Activated naive CD8-positive, alpha-beta T cell (primary cell): ENCODE data around the gene SCN1B.
"Not testable (repeated sequence)": the region's sequence is repeated elsewhere in the genome, so short reads cannot be mapped to it uniquely, and the experiment has no call there.

Experiments used
- H3K27ac Mint-ChIP-seq: one replicate; pipeline ENCODE4 v1.8.0; 2021; ENCODE audit warnings: mixed read lengths
- H3K27me3 Mint-ChIP-seq: one replicate; pipeline ENCODE4 v1.8.0; 2021; ENCODE audit warnings: mixed read lengths
- H3K36me3 Mint-ChIP-seq: one replicate; pipeline ENCODE4 v1.8.0; 2021; ENCODE audit warnings: mixed read lengths
- H3K4me1 Mint-ChIP-seq: one replicate; pipeline ENCODE4 v1.8.0; 2021; ENCODE audit warnings: low read depth, mixed read lengths
- H3K4me3 Mint-ChIP-seq: one replicate; pipeline ENCODE4 v1.8.0; 2021; ENCODE audit warnings: mild to moderate bottlenecking, mixed read lengths
- H3K9me3 Mint-ChIP-seq: one replicate; pipeline ENCODE4 v1.8.0; 2021; ENCODE audit warnings: low read depth, mixed read lengths

SCN1B gene

DNA sequence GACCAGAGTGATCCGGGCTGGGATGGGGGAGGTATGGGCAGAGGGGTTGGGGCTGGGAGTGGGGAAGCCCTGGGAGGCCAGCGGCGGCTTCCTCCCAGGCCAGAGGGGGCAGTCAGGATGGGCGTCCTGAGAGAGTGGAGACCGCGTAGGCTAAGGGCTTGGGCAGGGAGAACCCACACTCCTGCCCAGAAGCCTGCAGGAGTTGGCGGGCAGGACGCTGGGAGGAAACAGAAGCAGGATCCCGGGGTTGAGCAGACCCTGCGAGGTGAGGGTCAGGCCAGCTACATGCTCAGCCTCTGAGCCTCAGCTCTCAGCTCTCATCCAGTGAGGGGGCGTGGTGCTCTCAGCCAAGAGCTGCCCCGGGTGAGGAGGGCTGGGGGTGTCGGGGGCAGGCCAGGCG is 7.8 kb upstream of the SCN1B start:
- no peaks in the 10 kb centered on the region for H3K27me3 Mint-ChIP-seq
- peaks cover 7% of the 10 kb centered on the region for H3K36me3 Mint-ChIP-seq
- H3K9me3 Mint-ChIP-seq = no peaks in the 10 kb centered on the region
- H3K4me3 Mint-ChIP-seq = no peak overlapping the region
- H3K27ac Mint-ChIP-seq = no peak overlapping the region
- peaks cover 4% of the 10 kb centered on the region for H3K4me1 Mint-ChIP-seq

GRCh38 chr19:35023428-35023827 is 6.8 kb upstream of the SCN1B start:
- Mint-ChIP-seq H3K4me3 (no peak overlapping the region), H3K9me3 (no peaks in the 10 kb centered on the region), H3K27me3 (no peaks in the 10 kb centered on the region), H3K4me1 (peaks cover 3% of the 10 kb centered on the region), H3K36me3 (peaks cover 9% of the 10 kb centered on the region), H3K27ac (no peak overlapping the region)

- Mint-ChIP-seq H3K4me3 (no peak overlapping the region), H3K27me3 (no peaks in the 10 kb centered on the region), H3K27ac (no peak overlapping the region), H3K9me3 (no peaks in the 10 kb centered on the region), H3K36me3 (peaks cover 10% of the 10 kb centered on the region), H3K4me1 (peaks cover 4% of the 10 kb centered on the region)
These were observed 6.2 kb upstream of the SCN1B start for GRCh38 chr19:35024095-35024494.

DNA sequence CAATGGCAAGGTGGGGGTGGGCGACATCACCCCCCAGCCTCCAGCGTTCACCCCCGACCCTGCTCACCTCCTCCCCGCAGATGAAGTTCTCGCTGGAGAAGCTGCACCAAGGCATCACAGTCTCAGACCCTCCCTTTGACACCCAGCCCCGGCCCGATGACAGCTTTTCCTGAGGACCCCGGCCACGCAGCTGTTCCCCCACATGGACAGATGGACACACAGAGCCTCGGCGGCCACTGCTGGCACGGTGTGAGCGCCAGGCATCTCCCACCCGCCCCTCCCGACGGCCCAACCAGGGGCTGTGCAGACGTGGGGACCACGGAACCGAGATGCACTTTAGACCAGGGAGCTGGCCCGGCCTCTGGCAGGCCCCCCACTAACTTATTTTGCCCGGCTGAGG is 4.3 kb upstream of the SCN1B start:
- Mint-ChIP-seq H3K27ac (no peak overlapping the region), H3K4me3 (no peak overlapping the region), H3K9me3 (no peaks in the 10 kb centered on the region), H3K4me1 (peaks cover 4% of the 10 kb centered on the region), H3K27me3 (no peaks in the 10 kb centered on the region), H3K36me3 (peaks cover 4% of the 10 kb centered on the region)

DNA sequence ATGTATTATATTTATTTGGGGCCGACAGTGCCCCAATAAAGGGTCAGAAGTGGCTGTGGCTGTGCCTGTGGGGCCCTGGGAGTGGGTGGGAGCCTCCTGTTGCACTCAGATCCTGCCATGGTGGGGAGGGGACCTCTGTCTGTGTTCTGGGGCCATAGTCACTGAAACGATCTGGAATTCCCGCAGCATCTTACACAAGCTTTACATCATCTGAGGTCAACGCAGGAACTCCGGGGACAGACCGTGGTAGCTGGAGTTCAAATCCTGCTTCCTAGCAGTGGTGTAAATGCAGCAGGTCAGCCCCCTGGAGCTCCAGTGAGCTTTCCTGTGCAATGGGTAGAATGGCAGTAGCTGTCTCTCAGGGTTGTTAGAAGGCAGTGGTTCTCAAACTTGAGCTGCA is 3.9 kb upstream of the SCN1B start:
- Mint-ChIP-seq H3K4me3 (no peak overlapping the region), H3K9me3 (no peaks in the 10 kb centered on the region), H3K27me3 (peaks cover 4% of the 10 kb centered on the region), H3K4me1 (peaks cover 7% of the 10 kb centered on the region), H3K36me3 (peaks cover 3% of the 10 kb centered on the region), H3K27ac (no peak overlapping the region)

- H3K9me3 Mint-ChIP-seq = no peaks in the 10 kb centered on the region
- no peak overlapping the region for H3K27ac Mint-ChIP-seq
- no peak overlapping the region for H3K4me3 Mint-ChIP-seq
- H3K27me3 Mint-ChIP-seq = peaks cover 4% of the 10 kb centered on the region
- peaks cover 8% of the 10 kb centered on the region for H3K4me1 Mint-ChIP-seq
- peaks cover 3% of the 10 kb centered on the region for H3K36me3 Mint-ChIP-seq
These were observed 3.3 kb upstream of the SCN1B start for GRCh38 chr19:35027009-35027408.

- Mint-ChIP-seq H3K9me3 (no peaks in the 10 kb centered on the region), H3K27ac (no peak overlapping the region), H3K4me1 (peaks cover 8% of the 10 kb centered on the region), H3K27me3 (peaks cover 4% of the 10 kb centered on the region), H3K36me3 (peaks cover 3% of the 10 kb centered on the region), H3K4me3 (peak overlapping the region; percentile 35)
These were observed 2.2 kb upstream of the SCN1B start for GRCh38 chr19:35027851-35028599.

DNA sequence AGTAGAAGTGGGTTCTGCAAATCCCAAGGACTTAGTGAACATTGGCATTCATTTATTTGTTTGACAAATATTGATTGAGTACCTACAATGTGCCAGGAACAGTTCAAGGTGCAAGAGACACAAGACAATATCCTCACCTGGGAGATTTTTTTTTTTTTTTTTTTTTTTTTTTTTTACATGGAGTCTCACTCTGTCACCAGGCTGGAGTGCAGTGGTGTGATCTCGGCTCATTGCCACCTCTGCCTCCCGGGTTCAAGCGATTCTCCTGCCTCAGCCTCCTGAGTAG is 1.7 kb upstream of the SCN1B start:
- not testable (repeated sequence) for H3K4me1 Mint-ChIP-seq, H3K27me3 Mint-ChIP-seq, H3K27ac Mint-ChIP-seq, H3K36me3 Mint-ChIP-seq, H3K9me3 Mint-ChIP-seq
- H3K4me3 Mint-ChIP-seq = peak overlapping the region; percentile 35

GRCh38 chr19:35029275-35029736 is 964 bp upstream of the SCN1B start:
- not testable (repeated sequence) for H3K36me3 Mint-ChIP-seq, H3K27ac Mint-ChIP-seq
- H3K4me3 Mint-ChIP-seq = peak overlapping the region; percentile 72

DNA sequence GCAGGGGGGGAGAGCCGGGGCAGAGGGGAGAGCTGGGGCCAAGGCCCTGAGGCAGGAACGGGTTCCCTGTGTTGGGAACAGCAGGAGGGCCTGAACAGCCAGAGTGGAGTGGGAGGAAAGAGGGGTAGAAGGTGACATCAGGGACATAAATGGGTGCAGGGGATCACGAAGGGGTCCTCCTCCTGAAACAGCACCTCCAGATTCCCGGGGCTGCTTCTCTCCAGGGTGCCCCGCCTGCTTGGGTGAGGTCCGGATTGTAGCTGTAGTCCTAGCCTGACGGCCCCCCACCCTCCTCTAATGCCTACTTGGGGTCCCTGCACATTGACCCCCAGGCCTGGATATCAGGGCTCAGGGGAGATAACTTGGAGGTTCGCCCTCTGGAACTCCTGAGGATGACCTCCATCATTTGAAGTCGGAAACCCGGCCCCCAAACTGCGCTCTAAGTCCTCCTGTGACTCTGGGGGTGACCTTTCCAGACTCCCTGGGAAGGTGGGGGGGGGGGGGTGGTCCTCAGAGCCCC is 473 bp upstream of the SCN1B start:
- Mint-ChIP-seq H3K27me3 (peaks cover 4% of the 10 kb centered on the region), H3K4me1 (peaks cover 8% of the 10 kb centered on the region), H3K27ac (no peak overlapping the region), H3K36me3 (peaks cover 3% of the 10 kb centered on the region), H3K4me3 (peak overlapping the region; percentile 72), H3K9me3 (no peaks in the 10 kb centered on the region)

More at GRCh38 chr19:35029275-35029736, 964 bp upstream of the SCN1B start:
- H3K4me1 Mint-ChIP-seq, H3K27me3 Mint-ChIP-seq, H3K9me3 Mint-ChIP-seq: not testable (repeated sequence)

GRCh38 chr19:35031072-35031881 is 1.0 kb downstream of the SCN1B start:
- Mint-ChIP-seq H3K9me3 (no peaks in the 10 kb centered on the region), H3K4me1 (peaks cover 8% of the 10 kb centered on the region), H3K27me3 (peaks cover 4% of the 10 kb centered on the region), H3K36me3 (peaks cover 3% of the 10 kb centered on the region), H3K27ac (peak overlapping the region; percentile 1), H3K4me3 (peak overlapping the region; percentile 83)

DNA sequence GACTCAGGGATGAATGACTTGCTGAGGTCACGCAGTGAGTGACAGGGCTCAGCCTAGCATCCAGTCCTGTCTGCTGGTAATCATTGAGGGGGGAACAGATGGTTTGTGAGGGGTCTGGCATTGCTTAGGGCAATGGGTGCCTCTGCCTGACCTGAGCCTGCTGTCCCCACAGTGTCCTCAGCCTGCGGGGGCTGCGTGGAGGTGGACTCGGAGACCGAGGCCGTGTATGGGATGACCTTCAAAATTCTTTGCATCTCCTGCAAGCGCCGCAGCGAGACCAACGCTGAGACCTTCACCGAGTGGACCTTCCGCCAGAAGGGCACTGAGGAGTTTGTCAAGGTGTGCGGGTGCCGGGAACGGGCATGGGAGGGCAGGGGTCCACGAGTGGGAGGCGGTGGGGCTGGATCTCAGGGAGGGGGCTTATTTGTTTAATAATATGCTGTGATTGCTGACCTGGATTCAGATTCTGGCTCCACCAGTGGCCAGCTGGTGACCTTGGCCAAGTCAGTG is 2.1 kb downstream of the SCN1B start:
- no peak overlapping the region for H3K4me3 Mint-ChIP-seq
- H3K27ac Mint-ChIP-seq = no peak overlapping the region
- H3K27me3 Mint-ChIP-seq = peaks cover 4% of the 10 kb centered on the region
- H3K36me3 Mint-ChIP-seq = peaks cover 3% of the 10 kb centered on the region
- H3K9me3 Mint-ChIP-seq = no peaks in the 10 kb centered on the region
- H3K4me1 Mint-ChIP-seq = peaks cover 8% of the 10 kb centered on the region

GRCh38 chr19:35033067-35034004 is 3.1 kb downstream of the SCN1B start:
- H3K27ac Mint-ChIP-seq = no peak overlapping the region
- H3K4me1 Mint-ChIP-seq = peaks cover 7% of the 10 kb centered on the region
- H3K9me3 Mint-ChIP-seq = no peaks in the 10 kb centered on the region
- H3K27me3 Mint-ChIP-seq = peaks cover 4% of the 10 kb centered on the region
- H3K36me3 Mint-ChIP-seq = peaks cover 2% of the 10 kb centered on the region
- no peak overlapping the region for H3K4me3 Mint-ChIP-seq

GRCh38 chr19:35034005-35034502 is 3.8 kb downstream of the SCN1B start:
- Mint-ChIP-seq H3K9me3 (no peaks in the 10 kb centered on the region), H3K4me3 (no peak overlapping the region), H3K27ac (no peak overlapping the region), H3K36me3 (no peaks in the 10 kb centered on the region), H3K27me3 (peaks cover 4% of the 10 kb centered on the region), H3K4me1 (peaks cover 6% of the 10 kb centered on the region)
